GM12891 (cell line): ENCODE data around the gene ACVRL1.

ENCODE experiments used
- POLR2AphosphoS5 ChIP-seq: IDR thresholded peaks from 2 replicates; pipeline ENCODE4 v1.6.1; 2011; ENCODE audit warnings: low read depth, low read length, control low read depth
- TAF1 ChIP-seq: IDR thresholded peaks from 2 replicates; pipeline ENCODE4 v1.6.1; 2011; ENCODE audit warnings: low read depth, low read length, control low read depth

GRCh38 chr12:51921017-51921725 is 13.9 kb downstream of the ACVRL1 start:
- TF ChIP-seq POLR2AphosphoS5, result no peak
- no peak for TF ChIP-seq TAF1
